Upper lobe of left lung (tissue), 6 donors: Measurements from ENCODE around the gene LAIR2. TPM values are rescaled to one million over a fixed set of nuclear protein-coding genes. Genes with fewer than 3 reads are reported as not detected.
A peak's percentile ranks its signal among the peaks of the same experiment; 100 is the strongest.

Experiments
- ATAC-seq, 2 donors: fragments of 200-7000 bp; cut with Tn5 transposase; one replicate each; pipeline ENCODE4 v1.9.1; 2022; ENCODE audit warnings: mild to moderate bottlenecking in 2 of 2, moderate library complexity in 2 of 2; ENCODE audit not compliant: low FRiP score in 2 of 2
- DNase-seq, 2 donors: peaks; one replicate each; pipeline ENCODE4 v3.0.0-alpha.2; 2019 to 2020
- H3K27ac ChIP-seq, 4 donors: fragments of 200-600 bp; sonication (generic); one replicate each; pipeline ENCODE4 v1.5.1; 2016 to 2019
- H3K27me3 ChIP-seq, 4 donors: fragments of 200-600 bp; sonication (generic); one replicate each; pipeline ENCODE4 v1.5.1; 2017 to 2019
- H3K36me3 ChIP-seq, 4 donors: fragments of 200-600 bp; sonication (generic); one replicate each; pipeline ENCODE4 v1.5.1; 2016 to 2019
- H3K4me1 ChIP-seq, 4 donors: fragments of 200-600 bp; sonication (generic); one replicate each; pipeline ENCODE4 v1.5.1; 2018 to 2019
- H3K4me3 ChIP-seq, 4 donors: fragments of 200-600 bp; sonication (generic); one replicate each; pipeline ENCODE4 v1.5.1; 2017 to 2019; ENCODE audit warnings: mild to moderate bottlenecking in 2 of 4, moderate library complexity in 1 of 4
- H3K9me3 ChIP-seq, 4 donors: fragments of 200-600 bp; sonication (generic); one replicate each; pipeline ENCODE4 v1.5.1; 2018 to 2019
- CTCF ChIP-seq, 6 experiments: fragments of 450-650 bp in 4 of 6; fragments of 200-600 bp in 2 of 6; sonication (generic) in 2 of 6; IDR thresholded peaks; one replicate each; pipeline ENCODE4 v1.5.1; 2016 to 2019; ENCODE audit warnings: antibody characterized with exemption in 6 of 6
- EP300 ChIP-seq, 4 donors: sonication (generic); formaldehyde crosslinking; IDR thresholded peaks; one replicate each; pipeline ENCODE4 v1.5.1; 2017; ENCODE audit warnings: antibody characterized with exemption in 4 of 4, control low read depth in 2 of 4
- POLR2A ChIP-seq, 4 donors: fragments of 450-650 bp; IDR thresholded peaks; one replicate each; pipeline ENCODE4 v1.5.1; 2016 to 2017; ENCODE audit warnings: antibody characterized with exemption in 4 of 4, mild to moderate bottlenecking in 2 of 4
- POLR2AphosphoS5 ChIP-seq, 2 donors: sonication (generic); formaldehyde crosslinking; IDR thresholded peaks; one replicate each; pipeline ENCODE4 v1.5.1; 2017; ENCODE audit warnings: antibody characterized with exemption in 2 of 2
- WGBS, 2 donors: methylation state at CpG; one replicate each; pipeline ENCODE4 v1.1.5; 2017 to 2018; 5-methylcytosine and 5-hydroxymethylcytosine counted together
- total RNA-seq, 6 donors: library from RNA; depleted of rRNA in 4 of 6; stranded (reverse); fragments of >200 nt in 4 of 6; gene quantifications; one replicate each; pipeline versions ENCODE4 v1.1.0 to v1.2.1, GENCODE V29; 2016 to 2021
- donor health status: DM: no; HTN: no; CAD: no; lungs with moderate emphysema.
- donor health status: DM: no; HTN: yes; CAD: no; lungs with severe emphysema.

Gene LAIR2
- total RNA-seq, 6 donors from 2014 or later = not detected

DNA sequence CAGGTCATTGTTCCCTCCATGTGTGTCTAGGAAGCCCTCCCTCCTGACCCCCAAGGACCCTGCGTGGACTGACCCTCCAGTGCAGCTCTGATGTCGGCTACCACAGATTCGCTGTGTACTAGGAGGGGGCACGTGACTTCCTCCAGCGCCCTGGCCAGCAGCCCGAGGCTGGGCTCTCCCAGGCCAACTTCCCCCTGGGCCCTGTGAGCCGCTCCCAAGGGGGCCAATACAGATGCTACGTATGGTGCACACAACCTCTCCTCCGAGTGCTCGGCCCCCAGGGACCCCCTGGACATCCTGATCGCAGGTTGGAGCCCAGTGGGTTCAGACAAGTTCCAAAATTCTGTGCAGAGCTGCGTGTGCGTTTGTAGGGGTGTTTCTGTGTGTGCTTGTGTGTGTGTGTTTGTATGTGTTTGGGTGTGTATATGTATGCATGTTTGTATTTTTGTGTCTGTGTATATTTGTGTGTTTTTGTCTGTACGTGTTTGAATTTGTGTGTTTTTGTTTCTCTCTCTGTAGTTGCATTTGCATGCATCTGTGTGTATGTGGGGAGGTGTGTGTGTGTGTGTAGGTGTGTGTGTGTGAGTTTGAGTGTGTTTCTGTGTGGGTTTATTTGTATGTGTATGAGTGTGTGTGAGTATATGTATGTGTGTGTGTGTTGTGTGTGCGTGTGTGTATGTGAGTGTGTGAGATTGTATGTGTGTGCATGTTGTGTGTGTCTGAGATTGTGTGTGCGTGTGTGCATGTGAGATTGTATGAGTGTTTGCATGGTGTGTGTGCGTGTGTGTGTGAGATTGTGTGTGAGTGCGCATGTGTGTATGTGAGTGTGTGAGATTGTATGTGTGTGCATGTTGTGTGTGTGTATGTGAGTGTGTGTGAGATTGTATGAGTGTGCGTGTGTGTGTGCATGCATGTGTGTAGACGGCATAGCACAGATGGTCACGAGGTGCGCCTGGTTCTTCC is 49.6 kb downstream of the LAIR2 start:
- H3K4me3 ChIP-seq = no peak overlapping the region
- H3K27ac ChIP-seq = no peak overlapping the region
- H3K27me3 ChIP-seq = no peaks in the 10 kb centered on the region
- H3K4me1 ChIP-seq = no peaks in the 10 kb centered on the region
- H3K36me3 ChIP-seq = no peaks in the 10 kb centered on the region
- TF ChIP-seq POLR2A (IDR thresholded peaks at IDR 0.05) (no peak), EP300 (IDR thresholded peaks at IDR 0.05) (no peak), POLR2AphosphoS5 (IDR thresholded peaks at IDR 0.05) (no peak), CTCF (IDR thresholded peaks at IDR 0.05) (no peak)
- H3K9me3 ChIP-seq = no peaks in the 10 kb centered on the region
- WGBS, 2 donors = 69 to 74% methylated on average over 22 of the region's 22 CpGs
- ATAC-seq = peak in 1 of 2 donors; percentile 51
- DNase-seq = peak in 1 of 2 donors; percentile 43

GRCh38 chr19:54552913-54553310 is 50.3 kb downstream of the LAIR2 start:
- no peak overlapping the region for H3K4me3 ChIP-seq
- H3K9me3 ChIP-seq = no peaks in the 10 kb centered on the region
- no peak for DNase-seq
- no peaks in the 10 kb centered on the region for H3K36me3 ChIP-seq
- H3K4me1 ChIP-seq = no peaks in the 10 kb centered on the region
- 86 to 92% methylated on average over 13 to 15 of the region's 15 CpGs for WGBS, 2 donors
- TF ChIP-seq EP300 (IDR thresholded peaks at IDR 0.05) (no peak), CTCF (IDR thresholded peaks at IDR 0.05) (no peak), POLR2A (IDR thresholded peaks at IDR 0.05) (no peak), POLR2AphosphoS5 (IDR thresholded peaks at IDR 0.05) (no peak)
- H3K27ac ChIP-seq = no peak overlapping the region
- peak in 1 of 2 donors; percentile 19 for ATAC-seq
- H3K27me3 ChIP-seq = no peaks in the 10 kb centered on the region

DNA sequence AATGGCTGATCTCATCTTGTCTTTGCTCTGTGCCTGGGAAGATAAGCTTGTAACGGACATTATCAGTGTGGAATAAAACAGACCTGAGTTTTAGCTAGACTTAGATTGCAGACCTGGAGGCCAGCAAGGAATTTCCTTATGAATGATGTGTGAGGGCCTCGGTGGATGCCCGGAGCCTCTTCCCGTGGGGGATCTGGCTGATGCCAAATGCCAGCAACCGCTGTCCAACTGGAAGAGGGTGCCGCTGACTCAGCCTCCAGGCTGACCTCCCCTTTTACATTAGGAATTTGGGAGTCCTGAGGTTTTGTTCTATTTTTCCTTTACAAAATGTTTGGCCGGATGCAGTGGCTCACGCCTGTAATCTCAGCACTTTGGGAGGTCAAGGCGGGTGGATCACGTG is 51.4 kb downstream of the LAIR2 start:
- WGBS, 2 donors = 84 to 87% methylated on average over 10 of the region's 10 CpGs
- Histone ChIP-seq H3K27ac (no peak overlapping the region), H3K36me3 (no peaks in the 10 kb centered on the region), H3K4me3 (no peak overlapping the region), H3K4me1 (no peaks in the 10 kb centered on the region), H3K27me3 (no peaks in the 10 kb centered on the region), H3K9me3 (no peaks in the 10 kb centered on the region)
- DNase-seq (no peak), ATAC-seq (no peak)
- no peak for TF ChIP-seq CTCF (IDR thresholded peaks at IDR 0.05)
- no peak for TF ChIP-seq POLR2A (IDR thresholded peaks at IDR 0.05)
- no peak for TF ChIP-seq EP300 (IDR thresholded peaks at IDR 0.05)
- TF ChIP-seq POLR2AphosphoS5 (IDR thresholded peaks at IDR 0.05) = no peak

- TF ChIP-seq EP300 (IDR thresholded peaks at IDR 0.05) = no peak
- TF ChIP-seq POLR2AphosphoS5 (IDR thresholded peaks at IDR 0.05) = no peak
- no peak for TF ChIP-seq CTCF (IDR thresholded peaks at IDR 0.05)
- no peak for TF ChIP-seq POLR2A (IDR thresholded peaks at IDR 0.05)
- WGBS, 2 donors = 83 to 87% methylated on average over 10 to 16 of the region's 16 CpGs
- no peaks in the 10 kb centered on the region for H3K9me3 ChIP-seq
- ATAC-seq (no peak), DNase-seq (no peak)
- H3K4me1 ChIP-seq = no peaks in the 10 kb centered on the region
- no peaks in the 10 kb centered on the region for H3K36me3 ChIP-seq
- H3K27me3 ChIP-seq = no peaks in the 10 kb centered on the region
- no peak overlapping the region for H3K4me3 ChIP-seq
- H3K27ac ChIP-seq = no peak overlapping the region
Measured at GRCh38 chr19:54554896-54555295, 52.3 kb downstream of the LAIR2 start.
